Breast epithelium (tissue), 3 donors: ENCODE results near the gene NFATC3.

Experiments
- CTCF ChIP-seq, 3 donors: fragments of 450-650 bp; IDR thresholded peaks; one replicate each; pipeline ENCODE4 v1.5.1; 2016 to 2017; ENCODE audit warnings: antibody characterized with exemption in 3 of 3, mild to moderate bottlenecking in 3 of 3, moderate library complexity in 3 of 3
- POLR2A ChIP-seq: fragments of 450-650 bp; IDR thresholded peaks from one replicate; pipeline ENCODE4 v1.6.1; 2016; ENCODE audit warnings: antibody characterized with exemption, mild to moderate bottlenecking, moderate library complexity
- POLR2AphosphoS5 ChIP-seq, 3 donors: sonication (generic); formaldehyde crosslinking; IDR thresholded peaks; one replicate each; pipeline ENCODE4 v1.6.1; 2017; ENCODE audit warnings: antibody characterized with exemption in 3 of 3

DNA sequence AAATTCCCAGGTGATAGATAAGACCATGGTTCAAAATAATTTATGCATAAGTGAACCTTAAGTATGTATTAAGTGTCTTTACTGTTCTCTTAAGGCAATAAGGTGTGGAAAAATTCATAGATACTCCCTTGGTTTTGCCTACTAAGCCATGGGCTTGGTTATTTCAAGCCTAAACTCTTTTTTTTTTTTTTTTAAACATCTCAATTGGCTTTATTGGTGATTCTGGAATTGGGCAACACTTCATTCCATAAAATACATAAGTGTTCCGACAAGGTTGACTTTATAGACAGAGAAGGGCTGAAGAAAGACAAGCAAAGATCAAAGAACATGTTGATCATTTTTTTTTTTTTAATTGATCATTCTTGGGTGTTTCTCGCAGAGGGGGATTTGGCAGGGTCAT is 77.2 kb downstream of the NFATC3 start:
- TF ChIP-seq POLR2A (no peak), CTCF (IDR thresholded peaks at IDR 0.05) (no peak), POLR2AphosphoS5 (IDR thresholded peaks at IDR 0.05) (no peak)
